Osteoblast (primary cell): ENCODE measurements around the gene PDS5B. TPM values are rescaled to one million over a fixed set of nuclear protein-coding genes. Genes with fewer than 3 reads are reported as not detected.

Experiments used
- DNase-seq: peaks from one replicate; pipeline ENCODE4 v3.0.0; 2011; ENCODE audit warnings: low spot score, mixed read lengths; ENCODE audit not compliant: insufficient read length; ENCODE audit errors: missing footprints
- H2AFZ ChIP-seq: 2 replicates; pipeline ENCODE4 v1.6.0; 2011; ENCODE audit warnings: mild to moderate bottlenecking, low read length
- H3K27ac ChIP-seq: 2 replicates; pipeline ENCODE4 v1.5.1; 2011; ENCODE audit warnings: mild to moderate bottlenecking, low read depth, low read length, moderate library complexity
- H3K27me3 ChIP-seq: 2 replicates; pipeline ENCODE4 v1.6.0; 2012; ENCODE audit warnings: mild to moderate bottlenecking, control low read depth, inconsistent platforms, low read length, moderate library complexity; ENCODE audit not compliant: insufficient read depth
- H3K36me3 ChIP-seq: 2 replicates; pipeline ENCODE4 v1.5.1; 2011; ENCODE audit warnings: mild to moderate bottlenecking, low read length, control low read depth, moderate library complexity; ENCODE audit not compliant: insufficient read depth
- H3K4me1 ChIP-seq: 2 replicates; pipeline ENCODE4 v1.5.1; 2011; ENCODE audit warnings: mild to moderate bottlenecking, low read length, control low read depth, moderate library complexity; ENCODE audit not compliant: insufficient read depth
- H3K4me2 ChIP-seq: 2 replicates; pipeline ENCODE4 v1.6.0; 2011; ENCODE audit warnings: mild to moderate bottlenecking, low read length; ENCODE audit not compliant: insufficient read depth
- H3K4me3 ChIP-seq: fragments of 200-600 bp; sonication (generic); 3 replicates; pipeline ENCODE4 v1.5.1; 2012; ENCODE audit warnings: mild to moderate bottlenecking, low read length, inconsistent platforms; ENCODE audit not compliant: insufficient read depth
- H3K79me2 ChIP-seq: 2 replicates; pipeline ENCODE4 v1.6.0; 2012; ENCODE audit warnings: mild to moderate bottlenecking, low read length, control low read depth, inconsistent platforms; ENCODE audit not compliant: insufficient read depth
- H3K9me3 ChIP-seq: 2 replicates; pipeline ENCODE4 v1.5.1; 2011; ENCODE audit warnings: low read depth, low read length, control low read depth
- H4K20me1 ChIP-seq: 2 replicates; pipeline ENCODE4 v1.6.0; 2012; ENCODE audit warnings: mild to moderate bottlenecking, low read length, control low read depth; ENCODE audit not compliant: insufficient read depth
- total RNA-seq: library from RNA; depleted of rRNA; stranded (reverse); fragments of >200 nt; gene quantifications from 2 replicates; pipeline ENCODE4 v1.2.3, GENCODE V29; 2012
- TF ChIP-seq, protein P1 (sequence below): IDR thresholded peaks from 2 replicates; pipeline ENCODE4 v1.5.1; 2011; ENCODE audit warnings: mild to moderate bottlenecking, low read depth, low read length, moderate library complexity; ENCODE audit errors: extremely low read depth

PDS5B gene
- 23.2 and 28.9 TPM in 2 replicates for total RNA-seq

GRCh38 chr13:32586080-32586900, at the start of gene PDS5B:
Gene PDS5B, plus strand, starts transcription at chr13:32586452. Its CDS starts 62,321 bp downstream, at chr13:32648773.
- peaks cover 29% of the 10 kb centered on the region for H3K4me1 ChIP-seq
- H2AFZ ChIP-seq = peak within 1 kb of the TSS; percentile 95
- H3K79me2 ChIP-seq = peaks cover 37% of the 10 kb centered on the region
- peak within 1 kb of the TSS; percentile 98 for H3K4me2 ChIP-seq
- TF ChIP-seq, protein P1, sequence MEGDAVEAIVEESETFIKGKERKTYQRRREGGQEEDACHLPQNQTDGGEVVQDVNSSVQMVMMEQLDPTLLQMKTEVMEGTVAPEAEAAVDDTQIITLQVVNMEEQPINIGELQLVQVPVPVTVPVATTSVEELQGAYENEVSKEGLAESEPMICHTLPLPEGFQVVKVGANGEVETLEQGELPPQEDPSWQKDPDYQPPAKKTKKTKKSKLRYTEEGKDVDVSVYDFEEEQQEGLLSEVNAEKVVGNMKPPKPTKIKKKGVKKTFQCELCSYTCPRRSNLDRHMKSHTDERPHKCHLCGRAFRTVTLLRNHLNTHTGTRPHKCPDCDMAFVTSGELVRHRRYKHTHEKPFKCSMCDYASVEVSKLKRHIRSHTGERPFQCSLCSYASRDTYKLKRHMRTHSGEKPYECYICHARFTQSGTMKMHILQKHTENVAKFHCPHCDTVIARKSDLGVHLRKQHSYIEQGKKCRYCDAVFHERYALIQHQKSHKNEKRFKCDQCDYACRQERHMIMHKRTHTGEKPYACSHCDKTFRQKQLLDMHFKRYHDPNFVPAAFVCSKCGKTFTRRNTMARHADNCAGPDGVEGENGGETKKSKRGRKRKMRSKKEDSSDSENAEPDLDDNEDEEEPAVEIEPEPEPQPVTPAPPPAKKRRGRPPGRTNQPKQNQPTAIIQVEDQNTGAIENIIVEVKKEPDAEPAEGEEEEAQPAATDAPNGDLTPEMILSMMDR = peak; percentile 55
- peak within 1 kb of the TSS; percentile 85 for H3K4me3 ChIP-seq
- DNase-seq = peak; percentile 99
- H4K20me1 ChIP-seq = peaks cover 6% of the 10 kb centered on the region
- peak within 1 kb of the TSS; percentile 83 for H3K27ac ChIP-seq
- H3K9me3 ChIP-seq = no peaks in the 10 kb centered on the region
- no peaks in the 10 kb centered on the region for H3K27me3 ChIP-seq
- no peaks in the 10 kb centered on the region for H3K36me3 ChIP-seq

DNA sequence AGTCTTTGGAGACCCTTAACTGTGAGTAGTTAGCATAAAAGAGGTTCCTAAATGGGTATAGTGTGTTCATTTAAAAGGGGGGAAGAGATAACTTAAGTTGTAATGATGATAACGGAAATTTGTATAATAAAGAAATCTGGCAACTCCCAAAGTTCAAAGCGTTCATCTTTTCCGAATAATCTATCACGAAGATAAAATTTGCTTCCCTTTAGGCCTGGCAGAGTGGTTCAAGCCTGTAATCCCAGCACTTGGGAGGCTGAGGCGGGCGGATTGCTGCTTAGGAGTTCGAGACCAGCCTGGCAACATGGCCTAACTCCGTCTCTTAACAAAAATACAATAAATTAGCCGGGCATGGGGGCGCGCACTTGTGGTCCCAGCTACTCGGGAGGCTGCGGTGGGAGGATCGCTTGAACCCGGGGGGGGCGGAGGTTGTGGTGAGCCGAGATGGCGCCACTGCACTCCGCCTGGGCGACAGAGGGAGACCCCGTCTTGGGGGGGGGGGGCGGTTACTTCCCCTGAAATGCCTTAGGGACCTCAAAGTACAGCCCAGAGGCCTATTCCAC, 48.6 kb upstream of the PDS5B start:
- Histone ChIP-seq H3K27ac (peak overlapping the region; percentile 98), H4K20me1 (peaks cover 3% of the 10 kb centered on the region), H3K27me3 (no peaks in the 10 kb centered on the region), H3K4me3 (peak overlapping the region; percentile 92), H3K36me3 (peaks cover 17% of the 10 kb centered on the region), H3K4me2 (peak overlapping the region; percentile 75), H3K79me2 (peaks cover 56% of the 10 kb centered on the region), H3K4me1 (peaks cover 3% of the 10 kb centered on the region), H2AFZ (peak overlapping the region; percentile 95), H3K9me3 (no peaks in the 10 kb centered on the region)
- DNase-seq = no peak
- TF ChIP-seq, protein P1 = no peak

DNA sequence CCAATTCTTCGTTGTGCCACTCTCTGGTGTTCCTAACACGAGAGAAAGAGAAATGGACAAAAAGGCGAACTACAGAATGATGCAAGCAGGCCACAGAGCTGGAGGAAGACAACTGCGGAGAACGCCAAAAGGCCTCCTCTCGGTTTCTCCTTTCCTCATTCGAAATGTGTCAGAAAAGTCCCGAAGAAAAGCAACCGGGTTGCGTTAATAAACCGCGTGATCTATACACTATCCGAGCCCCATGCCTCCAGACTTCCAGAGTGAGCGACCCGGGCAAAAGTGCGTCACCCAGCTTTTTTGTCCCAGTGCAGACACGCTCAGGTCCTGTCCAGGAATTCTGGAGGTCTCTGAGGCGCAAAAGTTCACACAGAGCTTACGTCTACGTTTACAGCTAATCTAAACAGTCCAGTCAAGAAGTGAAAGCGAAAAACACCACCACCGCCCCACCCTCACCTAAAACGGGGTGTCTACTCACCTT, 48.1 kb upstream of the PDS5B start:
- Histone ChIP-seq H3K79me2 (peaks cover 52% of the 10 kb centered on the region), H3K4me1 (peaks cover 3% of the 10 kb centered on the region), H3K36me3 (peaks cover 17% of the 10 kb centered on the region), H4K20me1 (peaks cover 3% of the 10 kb centered on the region), H3K9me3 (no peaks in the 10 kb centered on the region), H3K27ac (peak overlapping the region; percentile 98), H2AFZ (peak overlapping the region; percentile 95), H3K27me3 (no peaks in the 10 kb centered on the region), H3K4me2 (peak overlapping the region; percentile 75), H3K4me3 (peak overlapping the region; percentile 92)
- DNase-seq = peak; percentile 84
- TF ChIP-seq, protein P1 = no peak

- Histone ChIP-seq H3K4me3 (peak within 1 kb of the TSS; percentile 92), H2AFZ (peak within 1 kb of the TSS; percentile 95), H3K36me3 (peaks cover 17% of the 10 kb centered on the region), H3K4me1 (peaks cover 3% of the 10 kb centered on the region), H4K20me1 (peaks cover 2% of the 10 kb centered on the region), H3K4me2 (peak within 1 kb of the TSS; percentile 75), H3K27ac (peak within 1 kb of the TSS; percentile 98), H3K79me2 (peaks cover 46% of the 10 kb centered on the region), H3K27me3 (no peaks in the 10 kb centered on the region), H3K9me3 (no peaks in the 10 kb centered on the region)
- DNase-seq = peak; percentile 85
- TF ChIP-seq, protein P1 = peak; percentile 51
Measured at GRCh38 chr13:32538621-32539246, 47.5 kb upstream of the PDS5B start, which contains the start of gene N4BP2L2. Gene N4BP2L2, minus strand, starts transcription at chr13:32538795. Its CDS starts 1,768 bp downstream, at chr13:32537027.
